Medulla oblongata (tissue), 1 donor: ENCODE data around the gene BAIAP3.
A peak's percentile ranks its signal among the peaks of the same experiment; 100 is the strongest.
"Not testable (repeated sequence)": the region's sequence is repeated elsewhere in the genome, so short reads cannot be mapped to it uniquely, and the experiment has no call there.

Experiments used
- DNase-seq: peaks from one replicate; pipeline ENCODE4 v3.0.0-alpha.2; 2015; ENCODE audit errors: extremely low spot score

Gene BAIAP3

GRCh38 chr16:1316033-1316405, 17.4 kb upstream of the BAIAP3 start:
- no peak for DNase-seq

GRCh38 chr16:1317479-1318267, 15.8 kb upstream of the BAIAP3 start:
- no peak for DNase-seq

- DNase-seq, result no peak
These were observed 15.2 kb upstream of the BAIAP3 start for GRCh38 chr16:1318268-1318545.

GRCh38 chr16:1319041-1319440, 14.4 kb upstream of the BAIAP3 start:
- DNase-seq, result no peak

- no peak for DNase-seq
These were observed 13.3 kb upstream of the BAIAP3 start for GRCh38 chr16:1320097-1320496.

- DNase-seq, result no peak
These were observed 12.7 kb upstream of the BAIAP3 start for GRCh38 chr16:1320658-1321240.

- DNase-seq, result no peak
These were observed 11.0 kb upstream of the BAIAP3 start for GRCh38 chr16:1322407-1322806.

GRCh38 chr16:1323296-1324239, 9.9 kb upstream of the BAIAP3 start:
- peak; percentile 54 for DNase-seq

GRCh38 chr16:1324286-1324826, 9.1 kb upstream of the BAIAP3 start:
- DNase-seq, result no peak

- DNase-seq, result no peak
These were observed 8.2 kb upstream of the BAIAP3 start for GRCh38 chr16:1325261-1325660.

GRCh38 chr16:1325673-1326371, 7.6 kb upstream of the BAIAP3 start:
- no peak for DNase-seq

- no peak for DNase-seq
These were observed 7.1 kb upstream of the BAIAP3 start for GRCh38 chr16:1326391-1326790.

GRCh38 chr16:1326946-1327618, 6.4 kb upstream of the BAIAP3 start:
- DNase-seq, result no peak

- DNase-seq, result no peak
These were observed 5.9 kb upstream of the BAIAP3 start for GRCh38 chr16:1327619-1327947.

- DNase-seq, result not testable (repeated sequence)
These were observed 5.3 kb upstream of the BAIAP3 start for GRCh38 chr16:1328136-1328535.

- DNase-seq, result not testable (repeated sequence)
These were observed 4.5 kb upstream of the BAIAP3 start for GRCh38 chr16:1328961-1329360.

GRCh38 chr16:1330260-1330914, 3.1 kb upstream of the BAIAP3 start:
- no peak for DNase-seq

- DNase-seq, result no peak
These were observed 2.3 kb upstream of the BAIAP3 start for GRCh38 chr16:1330931-1331711.

GRCh38 chr16:1331712-1332617, 1.5 kb upstream of the BAIAP3 start:
- DNase-seq, result no peak
